Activated CD4-positive, alpha-beta T cell treated with anti-CD3 and anti-CD28 coated beads, Interleukin-2, amount 10 ng/mL, durations not matched to agents 24 days and 14 days (primary cell): ENCODE data around the gene HLA-A. TPM values are rescaled to one million over a fixed set of nuclear protein-coding genes. Genes with fewer than 3 reads are reported as not detected.
A peak's percentile ranks its signal among the peaks of the same experiment; 100 is the strongest.

Experiments
- DNase-seq: peaks from one replicate; pipeline ENCODE4 v3.0.0; 2022
- H3K27ac Mint-ChIP-seq: one replicate; pipeline ENCODE4 v1.8.0; 2022; ENCODE audit warnings: mild to moderate bottlenecking, mixed read lengths
- H3K27me3 Mint-ChIP-seq: one replicate; pipeline ENCODE4 v1.8.0; 2022; ENCODE audit warnings: mixed read lengths
- H3K36me3 Mint-ChIP-seq: one replicate; pipeline ENCODE4 v1.8.0; 2022; ENCODE audit warnings: low read depth, mild to moderate bottlenecking, mixed read lengths
- H3K4me1 Mint-ChIP-seq: one replicate; pipeline ENCODE4 v1.8.0; 2021; ENCODE audit warnings: mixed read lengths
- H3K4me3 Mint-ChIP-seq: one replicate; pipeline ENCODE4 v1.8.0; 2022; ENCODE audit warnings: mild to moderate bottlenecking, moderate library complexity, mixed read lengths
- H3K9me3 Mint-ChIP-seq: one replicate; pipeline ENCODE4 v1.8.0; 2021; ENCODE audit warnings: mixed read lengths
- intact Hi-C: fragments of 100-400 bp; cut with micrococcal nuclease; formaldehyde crosslinking; loops from one replicate; pipeline ENCODE4 v1.15.1; 2023
- total RNA-seq: library from RNA; stranded (reverse); gene quantifications from 2 replicates; pipeline ENCODE4 v1.2.3, GENCODE V29; 2022

HLA-A gene
- total RNA-seq, 1 donor from 2014 or later, result 1,449 TPM

DNA sequence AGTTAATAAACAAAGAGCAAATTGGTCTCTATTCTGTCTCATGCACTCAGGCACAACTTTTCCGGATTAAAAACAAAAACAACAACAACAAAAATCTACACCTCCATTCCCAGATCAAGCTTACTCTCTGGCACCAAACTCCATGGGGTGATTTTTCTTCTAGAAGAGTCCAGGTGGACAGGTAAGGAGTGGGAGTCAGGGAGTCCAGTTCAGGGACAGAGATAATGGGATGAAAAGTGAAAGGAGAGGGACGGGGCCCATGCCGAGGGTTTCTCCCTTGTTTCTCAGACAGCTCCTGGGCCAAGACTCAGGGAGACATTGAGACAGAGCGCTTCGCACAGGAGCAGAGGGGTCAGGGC lies 437 bp upstream of the HLA-A start:
- intact Hi-C loops, result loop anchor here (1.0 to 5.0 kb wide), 5 partner anchors 15 to 220 kb away; partner anchors contain the start of genes HLA-F and POLR1H
- Mint-ChIP-seq H3K27ac (peak overlapping the region; percentile 99), H3K4me1 (peaks cover 43% of the 10 kb centered on the region), H3K4me3 (peak overlapping the region; percentile 95), H3K9me3 (peaks cover 9% of the 10 kb centered on the region), H3K36me3 (peaks cover 46% of the 10 kb centered on the region), H3K27me3 (no peaks in the 10 kb centered on the region)
- no peak for DNase-seq

DNA sequence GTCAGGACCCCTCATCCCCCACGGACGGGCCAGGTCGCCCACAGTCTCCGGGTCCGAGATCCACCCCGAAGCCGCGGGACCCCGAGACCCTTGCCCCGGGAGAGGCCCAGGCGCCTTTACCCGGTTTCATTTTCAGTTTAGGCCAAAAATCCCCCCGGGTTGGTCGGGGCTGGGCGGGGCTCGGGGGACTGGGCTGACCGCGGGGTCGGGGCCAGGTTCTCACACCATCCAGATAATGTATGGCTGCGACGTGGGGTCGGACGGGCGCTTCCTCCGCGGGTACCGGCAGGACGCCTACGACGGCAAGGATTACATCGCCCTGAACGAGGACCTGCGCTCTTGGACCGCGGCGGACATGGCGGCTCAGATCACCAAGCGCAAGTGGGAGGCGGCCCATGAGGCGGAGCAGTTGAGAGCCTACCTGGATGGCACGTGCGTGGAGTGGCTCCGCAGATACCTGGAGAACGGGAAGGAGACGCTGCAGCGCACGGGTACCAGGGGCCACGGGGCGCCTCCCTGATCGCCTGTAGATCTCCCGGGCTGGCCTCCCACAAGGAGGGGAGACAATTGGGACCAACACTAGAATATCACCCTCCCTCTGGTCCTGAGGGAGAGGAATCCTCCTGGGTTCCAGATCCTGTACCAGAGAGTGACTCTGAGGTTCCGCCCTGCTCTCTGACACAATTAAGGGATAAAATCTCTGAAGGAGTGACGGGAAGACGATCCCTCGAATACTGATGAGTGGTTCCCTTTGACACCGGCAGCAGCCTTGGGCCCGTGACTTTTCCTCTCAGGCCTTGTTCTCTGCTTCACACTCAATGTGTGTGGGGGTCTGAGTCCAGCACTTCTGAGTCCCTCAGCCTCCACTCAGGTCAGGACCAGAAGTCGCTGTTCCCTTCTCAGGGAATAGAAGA lies 978 bp downstream of the HLA-A start:
- DNase-seq, result peak; percentile 78
- Mint-ChIP-seq H3K9me3 (no peaks in the 10 kb centered on the region), H3K4me1 (peaks cover 47% of the 10 kb centered on the region), H3K36me3 (peaks cover 58% of the 10 kb centered on the region), H3K4me3 (peak overlapping the region; percentile 95), H3K27me3 (no peaks in the 10 kb centered on the region), H3K27ac (peak overlapping the region; percentile 99)
- intact Hi-C loops, result loop anchor here (2.0 to 5.0 kb wide), 3 partner anchors 56 to 221 kb away; partner anchors contain the start of genes HLA-F and POLR1H

DNA sequence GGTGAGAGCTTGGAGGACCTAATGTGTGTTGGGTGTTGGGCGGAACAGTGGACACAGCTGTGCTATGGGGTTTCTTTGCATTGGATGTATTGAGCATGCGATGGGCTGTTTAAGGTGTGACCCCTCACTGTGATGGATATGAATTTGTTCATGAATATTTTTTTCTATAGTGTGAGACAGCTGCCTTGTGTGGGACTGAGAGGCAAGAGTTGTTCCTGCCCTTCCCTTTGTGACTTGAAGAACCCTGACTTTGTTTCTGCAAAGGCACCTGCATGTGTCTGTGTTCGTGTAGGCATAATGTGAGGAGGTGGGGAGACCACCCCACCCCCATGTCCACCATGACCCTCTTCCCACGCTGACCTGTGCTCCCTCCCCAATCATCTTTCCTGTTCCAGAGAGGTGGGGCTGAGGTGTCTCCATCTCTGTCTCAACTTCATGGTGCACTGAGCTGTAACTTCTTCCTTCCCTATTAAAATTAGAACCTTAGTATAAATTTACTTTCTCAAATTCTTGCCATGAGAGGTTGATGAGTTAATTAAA lies 3.0 kb downstream of the HLA-A start:
- H3K36me3 Mint-ChIP-seq, result peaks cover 74% of the 10 kb centered on the region

DNA sequence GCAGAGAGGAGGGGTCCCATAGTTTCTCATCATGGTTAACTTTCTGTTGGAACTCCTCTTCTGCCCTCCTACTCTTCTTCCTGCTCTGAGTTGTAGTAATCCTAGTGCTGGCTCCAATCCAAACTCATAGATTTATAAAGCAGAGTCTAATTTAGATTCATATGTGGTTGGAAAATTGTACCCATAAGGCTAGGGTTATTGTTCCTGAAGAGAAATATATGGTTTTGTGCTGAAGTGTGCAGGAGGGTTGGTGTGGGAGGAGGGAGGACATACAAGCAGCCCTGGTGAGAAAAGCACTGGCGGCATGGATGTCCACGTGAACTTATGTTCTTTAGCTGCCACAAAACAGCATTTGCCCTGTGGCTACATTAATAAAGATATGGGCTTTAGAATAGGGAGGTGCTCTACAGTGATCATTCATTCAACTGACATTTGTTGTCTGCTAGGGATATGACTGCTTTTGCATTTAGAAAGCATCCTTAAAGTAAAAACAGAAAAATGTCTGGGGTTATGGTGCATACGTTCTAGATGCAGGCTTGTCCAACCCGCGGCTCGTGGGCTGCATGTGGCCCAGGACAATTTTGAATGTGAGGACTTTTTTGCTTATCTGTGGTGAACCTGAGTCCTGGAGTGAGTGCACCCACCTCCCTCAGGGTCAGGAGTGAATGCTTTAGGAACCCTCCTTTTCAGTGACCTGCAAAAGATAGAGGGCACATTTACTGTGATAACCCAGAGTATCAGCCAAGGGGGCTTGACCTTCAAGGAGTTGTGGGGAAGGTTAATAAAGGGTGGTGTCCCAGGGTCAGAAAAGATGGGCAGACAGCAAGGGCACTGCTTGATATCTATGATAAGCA lies 4.1 kb downstream of the HLA-A start:
- DNase-seq, result peak; percentile 56
- H3K4me1 Mint-ChIP-seq, result peaks cover 42% of the 10 kb centered on the region
- H3K4me3 Mint-ChIP-seq, result peak overlapping the region; percentile 95
- no peaks in the 10 kb centered on the region for H3K27me3 Mint-ChIP-seq
- intact Hi-C loops, result no loop called here
- H3K27ac Mint-ChIP-seq, result peak overlapping the region; percentile 83
- H3K36me3 Mint-ChIP-seq, result peaks cover 75% of the 10 kb centered on the region
- H3K9me3 Mint-ChIP-seq, result no peaks in the 10 kb centered on the region

More for the DNA sequence above, 3.0 kb downstream of the HLA-A start:
- intact Hi-C loops, result no loop called here
- H3K27ac Mint-ChIP-seq, result peak overlapping the region; percentile 83
- peak overlapping the region; percentile 95 for H3K4me3 Mint-ChIP-seq
- H3K4me1 Mint-ChIP-seq, result peaks cover 50% of the 10 kb centered on the region
- no peaks in the 10 kb centered on the region for H3K9me3 Mint-ChIP-seq
- H3K27me3 Mint-ChIP-seq, result no peaks in the 10 kb centered on the region
- peak; percentile 57 for DNase-seq

DNA sequence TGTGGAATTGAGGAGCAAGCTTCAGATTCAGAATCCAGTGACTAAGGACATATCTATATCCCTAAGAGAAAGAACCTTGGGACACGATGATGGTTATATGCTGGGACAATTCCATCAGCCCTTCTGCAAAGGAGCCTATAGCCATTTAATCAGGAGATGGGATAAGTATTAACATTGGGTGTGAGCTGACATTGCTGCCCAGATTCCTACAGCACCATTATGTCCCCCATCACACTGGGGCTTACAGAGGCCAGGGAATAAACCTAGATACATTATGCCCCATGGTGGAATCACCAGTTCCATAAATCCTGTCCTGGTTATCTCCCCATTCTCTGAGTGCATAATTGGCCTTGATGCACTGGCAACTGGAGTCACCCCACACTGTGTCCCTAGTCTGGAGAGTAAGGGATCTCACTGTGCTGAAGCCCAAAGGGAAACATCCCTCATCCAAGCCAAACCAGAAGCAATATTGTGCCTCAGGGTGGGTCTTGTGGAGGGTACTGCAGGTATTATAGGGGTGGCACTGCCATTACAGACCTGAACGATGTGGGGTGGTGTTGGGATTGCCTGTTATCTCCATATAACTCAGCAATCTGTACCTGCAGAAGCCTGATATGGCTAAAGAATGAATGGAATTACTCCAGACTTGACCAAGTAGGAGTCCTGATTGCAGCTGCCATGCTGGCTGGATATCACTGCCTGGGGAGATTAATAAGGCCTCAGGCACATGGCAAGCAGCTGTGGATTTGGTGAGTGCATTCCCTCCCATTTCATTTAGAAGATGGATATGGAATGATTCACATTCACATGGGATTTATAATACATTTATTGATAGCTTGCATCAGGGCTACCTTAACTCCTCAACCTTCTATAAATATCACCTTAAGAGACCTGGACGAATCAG lies 5.0 kb downstream of the HLA-A start:
- Mint-ChIP-seq H3K9me3 (no peaks in the 10 kb centered on the region), H3K27ac (peak overlapping the region; percentile 48)

DNA sequence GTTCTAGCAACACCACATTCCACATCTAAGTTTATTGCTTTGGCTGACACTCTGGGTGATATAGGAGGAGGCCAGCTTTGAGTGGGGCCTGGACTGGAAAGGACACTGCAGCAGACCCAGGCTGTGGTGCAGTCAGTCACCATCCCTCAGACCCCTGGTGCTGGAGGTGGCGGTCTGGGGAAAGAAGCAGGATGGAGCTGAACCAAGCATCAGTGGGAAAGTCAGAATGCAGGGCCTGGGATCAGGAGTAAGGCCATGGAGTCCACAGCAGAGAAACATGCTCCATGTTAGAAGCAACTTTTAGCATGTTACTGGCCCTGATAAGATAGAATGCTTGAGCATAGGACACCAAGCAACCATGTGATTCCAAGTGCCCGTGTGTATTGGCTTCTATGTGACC lies 5.9 kb downstream of the HLA-A start:
- H3K9me3 Mint-ChIP-seq, result no peaks in the 10 kb centered on the region
- peaks cover 36% of the 10 kb centered on the region for H3K4me1 Mint-ChIP-seq
- intact Hi-C loops, result no loop called here
- no peaks in the 10 kb centered on the region for H3K27me3 Mint-ChIP-seq
- no peak overlapping the region for H3K4me3 Mint-ChIP-seq
- DNase-seq, result peak; percentile 56
- H3K27ac Mint-ChIP-seq, result no peak overlapping the region
- peaks cover 67% of the 10 kb centered on the region for H3K36me3 Mint-ChIP-seq

More for the DNA sequence above, 5.0 kb downstream of the HLA-A start:
- no peaks in the 10 kb centered on the region for H3K27me3 Mint-ChIP-seq
- H3K4me1 Mint-ChIP-seq, result peaks cover 36% of the 10 kb centered on the region
- intact Hi-C loops, result no loop called here
- DNase-seq, result no peak
- H3K4me3 Mint-ChIP-seq, result peak overlapping the region; percentile 95
- peaks cover 73% of the 10 kb centered on the region for H3K36me3 Mint-ChIP-seq

DNA sequence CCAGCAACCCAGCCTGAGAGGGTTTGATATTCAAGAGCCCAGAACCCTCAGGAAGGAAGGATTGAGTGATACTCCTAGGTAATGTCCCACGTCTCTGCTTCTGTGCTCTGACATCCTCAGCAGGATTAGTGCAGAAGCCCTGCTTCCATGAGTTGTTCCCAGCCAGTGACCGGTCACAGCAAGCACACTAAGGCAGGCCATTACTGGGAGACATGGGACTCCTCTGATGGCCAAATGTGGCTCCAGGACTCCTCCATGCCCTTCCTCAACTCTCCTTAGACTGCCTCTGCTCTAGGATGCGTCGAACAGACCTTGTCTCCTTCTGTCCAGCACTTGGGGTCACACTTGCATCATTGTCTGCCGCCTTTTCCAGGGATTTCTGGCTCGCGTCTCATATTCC lies 7.6 kb downstream of the HLA-A start:
- peaks cover 26% of the 10 kb centered on the region for H3K4me1 Mint-ChIP-seq
- no peak overlapping the region for H3K4me3 Mint-ChIP-seq
- no peaks in the 10 kb centered on the region for H3K27me3 Mint-ChIP-seq
- no peak overlapping the region for H3K27ac Mint-ChIP-seq
- no peak for DNase-seq
- intact Hi-C loops, result no loop called here
- H3K36me3 Mint-ChIP-seq, result peaks cover 50% of the 10 kb centered on the region
- H3K9me3 Mint-ChIP-seq, result no peaks in the 10 kb centered on the region

DNA sequence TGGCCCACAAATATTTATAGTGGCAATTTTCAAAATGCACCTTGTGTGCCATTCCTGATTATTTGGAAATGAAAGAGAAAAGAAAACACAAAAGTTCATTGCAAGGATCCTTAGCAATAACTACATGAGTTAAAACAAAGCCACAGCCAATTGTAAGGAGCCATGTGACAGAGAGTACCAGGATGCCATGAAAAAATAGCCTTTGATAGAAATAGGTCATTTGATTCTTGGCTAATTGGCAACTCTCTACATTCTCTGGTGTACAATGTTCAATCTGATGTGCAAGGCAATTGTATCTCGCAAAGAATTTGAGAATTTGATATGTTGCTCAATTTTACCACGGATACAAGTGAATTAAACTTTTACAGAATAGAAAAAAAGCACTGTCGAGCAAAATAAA lies 9.6 kb downstream of the HLA-A start:
- Mint-ChIP-seq H3K27ac (no peak overlapping the region), H3K9me3 (no peaks in the 10 kb centered on the region), H3K27me3 (peaks cover 3% of the 10 kb centered on the region), H3K4me3 (no peak overlapping the region), H3K4me1 (peaks cover 7% of the 10 kb centered on the region), H3K36me3 (peaks cover 31% of the 10 kb centered on the region)
- DNase-seq, result no peak
- intact Hi-C loops, result no loop called here

DNA sequence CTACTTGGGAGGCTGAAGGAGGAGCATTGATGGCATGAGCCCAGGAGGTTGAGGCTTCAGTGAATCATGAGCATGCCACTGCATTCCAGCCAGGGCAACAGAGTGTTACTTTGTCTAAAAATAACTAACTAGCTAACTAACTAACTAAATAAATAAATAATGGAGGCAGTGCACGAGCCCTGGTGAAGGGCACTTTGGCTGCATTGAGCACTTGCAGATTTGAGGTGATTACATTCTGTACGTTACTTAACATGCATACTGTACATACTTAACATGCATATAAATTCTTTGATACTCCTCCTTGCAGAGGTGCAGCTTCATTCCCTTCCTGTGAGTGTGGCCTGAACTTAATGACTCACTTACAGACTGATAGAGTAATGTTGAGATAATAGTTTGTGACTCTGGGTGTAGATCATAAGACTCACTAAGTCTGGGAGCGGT lies 10.7 kb downstream of the HLA-A start:
- H3K4me1 Mint-ChIP-seq, result peaks cover 2% of the 10 kb centered on the region
- H3K27ac Mint-ChIP-seq, result no peak overlapping the region
- intact Hi-C loops, result no loop called here

DNA sequence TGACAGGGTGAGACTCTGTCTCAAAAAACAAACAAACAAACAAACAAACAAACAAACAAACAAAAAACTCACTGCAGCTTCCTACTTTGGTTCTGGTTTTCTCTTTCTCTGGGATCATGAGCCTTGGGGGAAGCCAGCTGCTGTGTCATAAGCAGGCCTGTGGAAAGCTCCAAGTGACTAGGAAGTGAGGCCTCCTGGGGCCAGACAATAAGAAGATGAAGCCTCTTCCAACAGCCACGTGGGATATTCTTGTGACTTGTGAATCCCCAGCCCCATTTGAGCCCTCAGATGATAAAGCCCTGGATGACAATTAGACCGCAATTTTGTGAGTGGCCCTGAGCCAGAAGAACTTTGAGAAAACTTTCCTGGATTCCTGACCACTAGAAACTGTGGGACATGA lies 11.4 kb downstream of the HLA-A start:
- peaks cover 3% of the 10 kb centered on the region for H3K27me3 Mint-ChIP-seq
- H3K9me3 Mint-ChIP-seq, result no peaks in the 10 kb centered on the region
- H3K4me1 Mint-ChIP-seq, result peaks cover 5% of the 10 kb centered on the region
- H3K4me3 Mint-ChIP-seq, result no peak overlapping the region
- peaks cover 13% of the 10 kb centered on the region for H3K36me3 Mint-ChIP-seq
- intact Hi-C loops, result no loop called here
- no peak for DNase-seq
- no peak overlapping the region for H3K27ac Mint-ChIP-seq

More for the DNA sequence above, 10.7 kb downstream of the HLA-A start:
- Mint-ChIP-seq H3K36me3 (peaks cover 20% of the 10 kb centered on the region), H3K4me3 (no peak overlapping the region), H3K27me3 (peaks cover 3% of the 10 kb centered on the region), H3K9me3 (no peaks in the 10 kb centered on the region)
- DNase-seq, result no peak

DNA sequence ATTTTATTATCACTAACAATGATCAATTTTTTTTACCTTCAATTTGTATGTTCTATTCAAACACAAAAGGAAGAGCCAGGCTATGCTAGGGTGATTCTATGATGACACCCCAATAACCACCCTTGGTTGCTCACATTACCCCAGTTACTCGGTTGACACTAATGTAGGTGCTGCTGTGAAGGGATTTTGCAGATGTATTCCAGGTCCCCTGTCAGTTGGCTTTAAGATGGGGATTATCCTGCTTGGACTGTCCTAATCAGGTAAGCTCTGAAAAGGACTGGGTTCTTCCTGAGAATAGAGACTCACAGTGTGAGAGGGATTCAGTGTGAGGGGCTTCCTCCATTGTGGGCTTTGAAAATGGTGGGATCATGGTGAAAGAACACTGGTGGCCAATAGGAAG lies 11.9 kb downstream of the HLA-A start:
- peaks cover 3% of the 10 kb centered on the region for H3K4me1 Mint-ChIP-seq
- no peak for DNase-seq
- no peak overlapping the region for H3K27ac Mint-ChIP-seq
- no peaks in the 10 kb centered on the region for H3K9me3 Mint-ChIP-seq
- H3K4me3 Mint-ChIP-seq, result no peak overlapping the region
- intact Hi-C loops, result no loop called here
- H3K36me3 Mint-ChIP-seq, result peaks cover 8% of the 10 kb centered on the region
- H3K27me3 Mint-ChIP-seq, result peaks cover 3% of the 10 kb centered on the region

DNA sequence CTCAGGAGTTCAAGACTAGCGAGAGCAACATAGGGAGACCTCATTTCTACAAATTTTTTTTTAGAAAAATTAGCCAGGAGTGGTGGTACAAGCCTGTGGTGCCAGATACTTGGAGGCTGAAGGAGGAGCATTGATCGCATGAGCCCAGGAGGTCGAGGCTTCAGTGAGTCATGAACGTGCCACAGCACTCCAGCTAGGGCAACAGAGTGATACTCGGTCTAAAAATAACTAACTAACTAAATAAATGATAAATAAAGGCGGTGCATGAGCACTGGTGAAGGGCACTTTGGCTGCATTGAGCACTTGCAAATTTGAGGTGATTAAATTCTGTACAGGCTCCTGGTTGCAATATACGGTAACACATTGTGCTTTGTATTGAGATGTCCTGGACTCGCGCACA lies 13.5 kb downstream of the HLA-A start:
- Mint-ChIP-seq H3K9me3 (no peaks in the 10 kb centered on the region), H3K4me3 (no peak overlapping the region), H3K27me3 (peaks cover 3% of the 10 kb centered on the region), H3K36me3 (no peaks in the 10 kb centered on the region), H3K27ac (no peak overlapping the region), H3K4me1 (peaks cover 4% of the 10 kb centered on the region)
- DNase-seq, result no peak
- intact Hi-C loops, result no loop called here

DNA sequence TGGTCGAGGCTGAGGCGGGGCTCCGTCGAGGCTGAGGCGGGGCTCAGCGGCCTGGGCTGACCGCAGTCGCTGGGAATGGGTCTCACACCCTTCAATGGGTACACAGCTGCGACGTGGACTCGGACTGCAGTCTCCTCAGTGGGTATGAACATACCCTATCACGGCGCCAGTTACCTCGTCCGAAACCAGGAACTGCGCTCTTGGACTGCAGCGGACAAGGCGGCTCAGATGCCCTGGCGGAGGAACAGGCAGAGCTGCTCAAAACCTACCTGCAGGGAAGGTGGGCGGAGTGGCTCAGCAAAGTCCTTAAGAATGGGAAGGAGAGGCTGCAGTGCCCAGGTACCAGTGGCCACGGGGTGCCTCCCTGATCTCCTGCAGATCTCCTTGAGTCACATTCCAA lies 14.2 kb downstream of the HLA-A start:
- Mint-ChIP-seq H3K4me1 (peaks cover 4% of the 10 kb centered on the region), H3K27ac (no peak overlapping the region), H3K27me3 (peaks cover 3% of the 10 kb centered on the region), H3K36me3 (no peaks in the 10 kb centered on the region), H3K9me3 (no peaks in the 10 kb centered on the region), H3K4me3 (no peak overlapping the region)
- intact Hi-C loops, result no loop called here
- no peak for DNase-seq
